ENCODE results near the gene MROH9.

The MROH9 gene

GRCh38 chr1:171017426-171017825 is 82.1 kb downstream of the MROH9 start:
- no peaks in the 10 kb centered on the region for H3K9me3 ChIP-seq (ENCODE audit: control insufficient read depth in 2 of 2, low read length in 2 of 2)
- H3K9ac ChIP-seq (ENCODE audit: low read depth in 1 of 2, low read length in 2 of 2) = no peak overlapping the region
- H3K4me3 ChIP-seq (ENCODE audit: low read length in 2 of 2) = no peak overlapping the region
- no peaks in the 10 kb centered on the region for H3K27me3 ChIP-seq (ENCODE audit: control insufficient read depth in 2 of 2, insufficient read depth in 2 of 2, low read length in 2 of 2)
- H3K36me3 ChIP-seq (ENCODE audit: control insufficient read depth in 2 of 2, insufficient read depth in 2 of 2, low read length in 2 of 2) = no peaks in the 10 kb centered on the region
- no peaks in the 10 kb centered on the region for H3K4me1 ChIP-seq (ENCODE audit: control insufficient read depth in 2 of 2, insufficient read depth in 2 of 2, low read length in 2 of 2)
- H3K27ac ChIP-seq (ENCODE audit: low read depth in 2 of 2, low read length in 2 of 2) = no peak overlapping the region

DNA sequence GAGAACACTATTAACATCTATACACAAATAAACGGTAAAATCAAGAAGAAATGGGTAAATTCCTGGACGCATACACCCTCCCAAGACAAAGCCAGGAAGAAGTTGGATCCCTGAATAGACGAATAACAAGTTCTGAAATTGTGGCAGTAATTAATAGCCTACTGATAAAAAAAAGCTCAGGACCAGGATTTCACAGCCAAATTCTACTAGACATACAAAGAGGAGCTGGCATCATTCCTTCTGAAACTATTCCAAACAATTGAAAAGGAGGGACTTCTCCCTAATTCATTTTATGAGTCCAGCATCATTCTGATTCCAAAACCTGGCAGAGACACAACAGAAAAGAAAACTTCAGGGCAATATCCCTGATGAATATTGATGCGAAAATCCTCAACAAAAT is 84.6 kb downstream of the MROH9 start:
- no peak overlapping the region for H3K27ac ChIP-seq (ENCODE audit: low read depth in 2 of 2, low read length in 2 of 2)
- H3K9me3 ChIP-seq (ENCODE audit: control insufficient read depth in 2 of 2, low read length in 2 of 2) = no peaks in the 10 kb centered on the region
- no peak overlapping the region for H3K4me3 ChIP-seq (ENCODE audit: low read length in 2 of 2)
- no peaks in the 10 kb centered on the region for H3K4me1 ChIP-seq (ENCODE audit: control insufficient read depth in 2 of 2, insufficient read depth in 2 of 2, low read length in 2 of 2)
- no peaks in the 10 kb centered on the region for H3K36me3 ChIP-seq (ENCODE audit: control insufficient read depth in 2 of 2, insufficient read depth in 2 of 2, low read length in 2 of 2)
- no peaks in the 10 kb centered on the region for H3K27me3 ChIP-seq (ENCODE audit: control insufficient read depth in 2 of 2, insufficient read depth in 2 of 2, low read length in 2 of 2)
- H3K9ac ChIP-seq (ENCODE audit: low read depth in 1 of 2, low read length in 2 of 2) = no peak overlapping the region

DNA sequence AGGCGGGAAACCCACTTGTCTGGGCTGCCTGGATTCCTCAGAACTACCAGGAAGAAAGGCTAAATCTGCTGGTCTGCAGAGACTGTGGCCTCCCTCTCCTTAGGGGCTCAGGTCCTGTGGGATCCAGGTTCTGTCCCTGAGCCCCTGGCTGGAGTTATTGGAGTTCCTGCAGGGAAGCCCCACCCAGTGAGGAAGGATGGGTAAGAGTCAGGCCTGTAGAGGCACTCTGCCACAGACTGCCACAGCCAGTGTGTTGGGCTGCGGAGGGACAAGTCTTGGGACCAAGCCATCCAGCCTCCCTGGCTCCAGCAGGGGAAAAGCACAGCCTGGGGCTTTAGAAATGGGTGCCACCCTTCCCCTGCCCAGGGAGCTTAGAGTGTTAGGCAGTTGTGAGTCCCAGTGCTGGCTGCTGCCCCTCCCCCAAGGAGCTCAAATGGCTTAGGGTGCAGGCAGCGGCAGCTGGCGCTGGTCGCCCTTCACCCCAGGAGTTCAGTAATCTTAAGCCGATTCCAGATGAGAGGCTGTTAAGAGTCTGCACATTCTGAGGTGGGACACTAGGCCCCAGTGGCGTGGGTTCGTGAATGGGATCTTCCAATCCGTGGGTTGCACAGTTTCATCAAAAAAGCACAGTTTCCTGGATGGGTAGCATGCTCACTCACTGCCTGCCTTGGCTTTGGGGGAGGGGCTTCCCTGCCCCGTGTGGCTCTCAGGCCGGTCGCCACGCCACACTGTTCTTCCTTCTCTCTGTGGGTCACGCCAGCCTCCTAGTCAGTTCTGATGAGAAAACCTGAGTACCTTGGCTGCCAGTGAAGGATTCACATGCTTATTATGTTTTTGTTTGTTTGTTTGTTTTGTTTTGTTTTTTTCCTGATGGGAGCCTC is 97.7 kb downstream of the MROH9 start:
- H3K27ac ChIP-seq (ENCODE audit: low read depth in 2 of 2, low read length in 2 of 2) = no peak overlapping the region
- H3K4me3 ChIP-seq (ENCODE audit: low read length in 2 of 2) = no peak overlapping the region
- H3K9me3 ChIP-seq (ENCODE audit: control insufficient read depth in 2 of 2, low read length in 2 of 2) = no peaks in the 10 kb centered on the region
- H3K27me3 ChIP-seq (ENCODE audit: control insufficient read depth in 2 of 2, insufficient read depth in 2 of 2, low read length in 2 of 2) = no peaks in the 10 kb centered on the region
- no peaks in the 10 kb centered on the region for H3K4me1 ChIP-seq (ENCODE audit: control insufficient read depth in 2 of 2, insufficient read depth in 2 of 2, low read length in 2 of 2)
- H3K9ac ChIP-seq (ENCODE audit: low read depth in 1 of 2, low read length in 2 of 2) = no peak overlapping the region
- no peaks in the 10 kb centered on the region for H3K36me3 ChIP-seq (ENCODE audit: control insufficient read depth in 2 of 2, insufficient read depth in 2 of 2, low read length in 2 of 2)

GRCh38 chr1:171037626-171038025 is 102.3 kb downstream of the MROH9 start:
- Histone ChIP-seq H3K4me3 (ENCODE audit: low read length in 2 of 2) (no peak overlapping the region), H3K36me3 (ENCODE audit: control insufficient read depth in 2 of 2, insufficient read depth in 2 of 2, low read length in 2 of 2) (no peaks in the 10 kb centered on the region), H3K9ac (ENCODE audit: low read depth in 1 of 2, low read length in 2 of 2) (no peak overlapping the region), H3K9me3 (ENCODE audit: control insufficient read depth in 2 of 2, low read length in 2 of 2) (no peaks in the 10 kb centered on the region), H3K4me1 (ENCODE audit: control insufficient read depth in 2 of 2, insufficient read depth in 2 of 2, low read length in 2 of 2) (no peaks in the 10 kb centered on the region), H3K27ac (ENCODE audit: low read depth in 2 of 2, low read length in 2 of 2) (no peak overlapping the region), H3K27me3 (ENCODE audit: control insufficient read depth in 2 of 2, insufficient read depth in 2 of 2, low read length in 2 of 2) (no peaks in the 10 kb centered on the region)

GRCh38 chr1:171038284-171038683 is 103.0 kb downstream of the MROH9 start:
- H3K9me3 ChIP-seq (ENCODE audit: control insufficient read depth in 2 of 2, low read length in 2 of 2) = no peaks in the 10 kb centered on the region

DNA sequence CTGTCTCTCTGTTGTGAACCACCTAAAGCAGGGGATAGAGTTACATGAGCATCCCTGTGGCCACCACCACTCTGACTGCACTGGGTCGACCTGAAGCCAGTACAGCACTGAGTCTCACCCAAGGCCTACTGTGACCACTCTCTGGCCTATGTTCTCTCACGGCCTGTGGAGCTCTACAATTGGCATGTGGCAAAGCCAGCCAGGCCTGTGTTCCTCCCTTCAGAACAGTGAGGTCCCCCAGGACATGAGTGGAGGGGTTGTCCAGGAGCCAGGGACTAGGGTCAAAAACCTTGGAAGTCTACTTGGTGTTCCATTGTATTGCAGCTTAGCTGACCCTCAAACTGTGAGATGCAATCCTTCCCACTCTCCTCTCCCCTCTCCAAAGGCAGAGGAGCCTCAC is 112.7 kb downstream of the MROH9 start:
- Histone ChIP-seq H3K27ac (ENCODE audit: low read depth in 2 of 2, low read length in 2 of 2) (no peak overlapping the region), H3K4me3 (ENCODE audit: low read length in 2 of 2) (no peak overlapping the region), H3K9ac (ENCODE audit: low read depth in 1 of 2, low read length in 2 of 2) (no peak overlapping the region), H3K36me3 (ENCODE audit: control insufficient read depth in 2 of 2, insufficient read depth in 2 of 2, low read length in 2 of 2) (no peaks in the 10 kb centered on the region), H3K27me3 (ENCODE audit: control insufficient read depth in 2 of 2, insufficient read depth in 2 of 2, low read length in 2 of 2) (no peaks in the 10 kb centered on the region), H3K9me3 (ENCODE audit: control insufficient read depth in 2 of 2, low read length in 2 of 2) (no peaks in the 10 kb centered on the region), H3K4me1 (ENCODE audit: control insufficient read depth in 2 of 2, insufficient read depth in 2 of 2, low read length in 2 of 2) (no peaks in the 10 kb centered on the region)

More at GRCh38 chr1:171038284-171038683, 103.0 kb downstream of the MROH9 start:
- Histone ChIP-seq H3K9ac (ENCODE audit: low read depth in 1 of 2, low read length in 2 of 2) (no peak overlapping the region), H3K36me3 (ENCODE audit: control insufficient read depth in 2 of 2, insufficient read depth in 2 of 2, low read length in 2 of 2) (no peaks in the 10 kb centered on the region), H3K4me1 (ENCODE audit: control insufficient read depth in 2 of 2, insufficient read depth in 2 of 2, low read length in 2 of 2) (no peaks in the 10 kb centered on the region), H3K4me3 (ENCODE audit: low read length in 2 of 2) (no peak overlapping the region), H3K27ac (ENCODE audit: low read depth in 2 of 2, low read length in 2 of 2) (no peak overlapping the region), H3K27me3 (ENCODE audit: control insufficient read depth in 2 of 2, insufficient read depth in 2 of 2, low read length in 2 of 2) (no peaks in the 10 kb centered on the region)

- H3K4me3 ChIP-seq (ENCODE audit: low read length in 2 of 2) = no peak overlapping the region
- no peaks in the 10 kb centered on the region for H3K36me3 ChIP-seq (ENCODE audit: control insufficient read depth in 2 of 2, insufficient read depth in 2 of 2, low read length in 2 of 2)
- no peaks in the 10 kb centered on the region for H3K4me1 ChIP-seq (ENCODE audit: control insufficient read depth in 2 of 2, insufficient read depth in 2 of 2, low read length in 2 of 2)
- no peak overlapping the region for H3K27ac ChIP-seq (ENCODE audit: low read depth in 2 of 2, low read length in 2 of 2)
- H3K9ac ChIP-seq (ENCODE audit: low read depth in 1 of 2, low read length in 2 of 2) = no peak overlapping the region
- H3K27me3 ChIP-seq (ENCODE audit: control insufficient read depth in 2 of 2, insufficient read depth in 2 of 2, low read length in 2 of 2) = no peaks in the 10 kb centered on the region
- no peaks in the 10 kb centered on the region for H3K9me3 ChIP-seq (ENCODE audit: control insufficient read depth in 2 of 2, low read length in 2 of 2)
Measured at GRCh38 chr1:171052977-171053376, 117.6 kb downstream of the MROH9 start.

DNA sequence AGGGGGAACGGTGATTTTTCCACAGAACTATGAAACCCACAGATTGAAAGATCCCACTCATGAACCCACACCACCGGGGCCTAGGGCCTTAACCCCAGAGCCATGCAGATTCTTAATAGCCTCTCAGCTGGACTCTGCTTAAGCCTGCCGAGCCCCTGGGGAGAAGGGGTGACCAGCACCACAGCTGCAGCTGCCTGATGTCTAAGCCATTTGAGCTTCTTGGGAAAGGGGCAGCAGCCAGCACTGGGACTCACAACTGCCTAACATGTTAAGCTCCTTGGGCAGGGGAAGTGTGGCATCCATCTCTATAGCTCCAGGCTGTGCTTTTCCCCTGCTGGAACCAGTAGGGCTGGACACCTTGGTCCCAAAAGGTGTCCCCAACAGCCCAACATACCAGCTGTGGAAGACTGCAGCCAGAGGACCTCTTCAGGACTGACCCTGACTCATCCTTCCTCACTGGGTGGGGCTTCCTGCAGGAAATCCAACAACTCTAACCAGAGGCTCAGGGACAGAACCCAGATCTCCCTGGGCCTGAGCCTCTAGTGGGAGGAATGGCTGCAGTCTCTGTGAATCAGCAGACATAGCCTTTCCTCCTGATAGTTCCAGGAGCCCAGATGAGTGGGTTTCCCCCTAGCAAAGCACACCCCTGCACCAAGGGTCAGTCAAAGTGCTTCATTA is 120.8 kb downstream of the MROH9 start:
- Histone ChIP-seq H3K36me3 (ENCODE audit: control insufficient read depth in 2 of 2, insufficient read depth in 2 of 2, low read length in 2 of 2) (no peaks in the 10 kb centered on the region), H3K27me3 (ENCODE audit: control insufficient read depth in 2 of 2, insufficient read depth in 2 of 2, low read length in 2 of 2) (no peaks in the 10 kb centered on the region), H3K4me3 (ENCODE audit: low read length in 2 of 2) (no peak overlapping the region), H3K9me3 (ENCODE audit: control insufficient read depth in 2 of 2, low read length in 2 of 2) (no peaks in the 10 kb centered on the region), H3K4me1 (ENCODE audit: control insufficient read depth in 2 of 2, insufficient read depth in 2 of 2, low read length in 2 of 2) (no peaks in the 10 kb centered on the region), H3K27ac (ENCODE audit: low read depth in 2 of 2, low read length in 2 of 2) (no peak overlapping the region), H3K9ac (ENCODE audit: low read depth in 1 of 2, low read length in 2 of 2) (no peak overlapping the region)

DNA sequence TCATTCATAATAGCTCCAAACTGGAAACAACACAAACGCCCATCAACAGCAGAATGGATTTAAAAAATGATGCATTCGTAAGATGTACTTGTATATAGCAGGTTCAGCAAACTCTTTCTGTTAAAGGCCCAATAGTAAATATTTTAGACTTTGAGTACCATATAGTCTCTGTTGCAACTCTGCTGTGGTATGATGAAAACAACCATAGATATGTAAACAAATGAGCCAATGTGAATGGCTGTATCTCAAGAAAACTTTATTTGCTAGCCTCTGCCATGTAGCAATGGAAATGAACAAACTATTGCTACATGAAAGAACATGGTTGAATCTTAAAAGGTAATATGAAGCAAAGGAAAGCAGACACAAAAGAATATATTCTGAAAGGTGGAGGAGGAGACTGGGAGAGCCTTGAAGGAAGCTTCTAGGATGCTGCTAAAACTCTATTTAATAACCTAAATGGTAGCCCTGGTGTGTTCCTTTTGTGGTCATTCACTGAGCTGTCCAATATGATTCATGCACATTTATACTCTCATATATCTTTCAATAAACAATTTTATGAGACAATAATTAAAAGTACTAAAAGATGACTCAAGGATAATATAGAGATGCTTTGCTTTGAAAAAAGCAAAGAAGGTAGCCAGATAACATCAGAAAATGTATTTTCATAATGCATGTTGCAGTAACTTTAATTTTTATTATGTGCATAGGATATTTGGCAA is 126.2 kb downstream of the MROH9 start:
- Histone ChIP-seq H3K9ac (ENCODE audit: low read depth in 1 of 2, low read length in 2 of 2) (no peak overlapping the region), H3K27ac (ENCODE audit: low read depth in 2 of 2, low read length in 2 of 2) (no peak overlapping the region), H3K9me3 (ENCODE audit: control insufficient read depth in 2 of 2, low read length in 2 of 2) (no peaks in the 10 kb centered on the region), H3K36me3 (ENCODE audit: control insufficient read depth in 2 of 2, insufficient read depth in 2 of 2, low read length in 2 of 2) (no peaks in the 10 kb centered on the region), H3K27me3 (ENCODE audit: control insufficient read depth in 2 of 2, insufficient read depth in 2 of 2, low read length in 2 of 2) (no peaks in the 10 kb centered on the region), H3K4me3 (ENCODE audit: low read length in 2 of 2) (no peak overlapping the region), H3K4me1 (ENCODE audit: control insufficient read depth in 2 of 2, insufficient read depth in 2 of 2, low read length in 2 of 2) (no peaks in the 10 kb centered on the region)

DNA sequence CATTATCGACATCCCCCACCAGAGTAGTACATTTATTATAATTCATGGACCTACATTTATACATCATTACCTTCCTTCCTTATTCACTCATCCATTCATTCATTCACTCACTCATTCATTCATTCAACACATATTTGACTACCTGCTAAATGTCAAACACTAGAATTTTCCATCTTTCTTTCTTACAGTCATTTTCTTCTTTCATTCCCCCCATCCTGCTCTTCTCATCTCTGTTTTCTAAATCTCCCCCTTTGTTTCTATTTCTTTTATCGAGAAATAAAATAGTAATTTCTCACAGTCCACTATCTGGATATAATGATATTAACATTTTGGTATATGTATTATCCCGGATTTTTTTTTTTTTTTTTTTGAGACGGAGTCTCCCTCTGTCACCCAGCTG is 127.6 kb downstream of the MROH9 start:
- Histone ChIP-seq H3K9ac (ENCODE audit: low read depth in 1 of 2, low read length in 2 of 2) (no peak overlapping the region), H3K4me1 (ENCODE audit: control insufficient read depth in 2 of 2, insufficient read depth in 2 of 2, low read length in 2 of 2) (no peaks in the 10 kb centered on the region), H3K4me3 (ENCODE audit: low read length in 2 of 2) (no peak overlapping the region), H3K27me3 (ENCODE audit: control insufficient read depth in 2 of 2, insufficient read depth in 2 of 2, low read length in 2 of 2) (no peaks in the 10 kb centered on the region), H3K36me3 (ENCODE audit: control insufficient read depth in 2 of 2, insufficient read depth in 2 of 2, low read length in 2 of 2) (no peaks in the 10 kb centered on the region), H3K9me3 (ENCODE audit: control insufficient read depth in 2 of 2, low read length in 2 of 2) (no peaks in the 10 kb centered on the region), H3K27ac (ENCODE audit: low read depth in 2 of 2, low read length in 2 of 2) (no peak overlapping the region)
